Smooth muscle cell (in vitro differentiated cells): Measurements from ENCODE around the gene PSMD1. TPM values are rescaled to one million over a fixed set of nuclear protein-coding genes. Genes with fewer than 3 reads are reported as not detected.

Experiments
- DNase-seq: peaks from one replicate; lab custom pipeline; 2025; ENCODE audit not compliant: unreplicated experiment; lab: John Stamatoyannopoulos, UW
- H2AFZ ChIP-seq: fragments of 200-600 bp; sonication (generic); 2 replicates; pipeline ENCODE4 v1.6.0; 2016; ENCODE audit warnings: antibody characterized with exemption, low read depth, mild to moderate bottlenecking
- H3F3A ChIP-seq: fragments of 200-600 bp; sonication (generic); 2 replicates; pipeline ENCODE4 v1.6.0; 2017; ENCODE audit warnings: antibody characterized with exemption, low read depth
- H3K27ac ChIP-seq: fragments of 200-600 bp; sonication (generic); 2 replicates; pipeline ENCODE4 v1.5.1; 2016; ENCODE audit warnings: low read depth, mild to moderate bottlenecking
- H3K27me3 ChIP-seq: fragments of 200-600 bp; sonication (generic); 2 replicates; pipeline ENCODE4 v1.6.1; 2016; ENCODE audit warnings: low read depth, mild to moderate bottlenecking
- H3K36me3 ChIP-seq: fragments of 200-600 bp; sonication (generic); 2 replicates; pipeline ENCODE4 v1.5.1; 2016; ENCODE audit warnings: low read depth
- H3K4me1 ChIP-seq: fragments of 200-600 bp; sonication (generic); 2 replicates; pipeline ENCODE4 v1.5.1; 2016; ENCODE audit warnings: low read depth
- H3K4me2 ChIP-seq: fragments of 200-600 bp; sonication (generic); 2 replicates; pipeline ENCODE4 v1.6.0; 2016; ENCODE audit warnings: mild to moderate bottlenecking
- H3K4me3 ChIP-seq: fragments of 200-600 bp; sonication (generic); 2 replicates; pipeline ENCODE4 v1.5.1; 2016; ENCODE audit warnings: mild to moderate bottlenecking
- H3K79me2 ChIP-seq: fragments of 200-600 bp; sonication (generic); 2 replicates; pipeline ENCODE4 v1.6.0; 2016; ENCODE audit warnings: low read depth, mild to moderate bottlenecking
- H3K9ac ChIP-seq: fragments of 200-600 bp; sonication (generic); 2 replicates; pipeline ENCODE4 v1.6.0; 2016; ENCODE audit warnings: low read depth
- H3K9me3 ChIP-seq: fragments of 200-600 bp; sonication (generic); replicated peaks from 2 replicates; pipeline ENCODE4 v1.5.1; 2016; ENCODE audit warnings: low read depth
- H4K20me1 ChIP-seq: fragments of 200-600 bp; sonication (generic); 2 replicates; pipeline ENCODE4 v1.6.0; 2016; ENCODE audit warnings: low read depth
- WGBS: methylation state at CpG from one replicate; pipeline ENCODE4 v1.1.7; 2016; ENCODE audit warnings: low lambda C conversion rate; 5-methylcytosine and 5-hydroxymethylcytosine counted together
- polyA plus RNA-seq: library from polyadenylated mRNA; unstranded; fragments of >200 nt; fragmentation: Nextera tagmentation; extraction: Ambion mirVana; gene quantifications from 2 replicates; pipeline ENCODE4 v1.2.1, GENCODE V29; 2016
- total RNA-seq: library from RNA; depleted of rRNA; stranded (reverse); fragments of >200 nt; gene quantifications from 2 replicates; pipeline ENCODE4 v1.2.3, GENCODE V29; 2014
- TF ChIP-seq, protein P1 (sequence below): fragments of 200-600 bp; sonication (generic); IDR thresholded peaks from 2 replicates; pipeline ENCODE4 v1.5.1; 2017; ENCODE audit warnings: borderline replicate concordance, mild to moderate bottlenecking, antibody characterized with exemption; ENCODE audit not compliant: insufficient read depth, poor library complexity, severe bottlenecking

PSMD1 gene
- total and polyA plus RNA-seq, 2 experiments from 2014 or later: 95.7 to 99.7 TPM

- TF ChIP-seq, protein P1, sequence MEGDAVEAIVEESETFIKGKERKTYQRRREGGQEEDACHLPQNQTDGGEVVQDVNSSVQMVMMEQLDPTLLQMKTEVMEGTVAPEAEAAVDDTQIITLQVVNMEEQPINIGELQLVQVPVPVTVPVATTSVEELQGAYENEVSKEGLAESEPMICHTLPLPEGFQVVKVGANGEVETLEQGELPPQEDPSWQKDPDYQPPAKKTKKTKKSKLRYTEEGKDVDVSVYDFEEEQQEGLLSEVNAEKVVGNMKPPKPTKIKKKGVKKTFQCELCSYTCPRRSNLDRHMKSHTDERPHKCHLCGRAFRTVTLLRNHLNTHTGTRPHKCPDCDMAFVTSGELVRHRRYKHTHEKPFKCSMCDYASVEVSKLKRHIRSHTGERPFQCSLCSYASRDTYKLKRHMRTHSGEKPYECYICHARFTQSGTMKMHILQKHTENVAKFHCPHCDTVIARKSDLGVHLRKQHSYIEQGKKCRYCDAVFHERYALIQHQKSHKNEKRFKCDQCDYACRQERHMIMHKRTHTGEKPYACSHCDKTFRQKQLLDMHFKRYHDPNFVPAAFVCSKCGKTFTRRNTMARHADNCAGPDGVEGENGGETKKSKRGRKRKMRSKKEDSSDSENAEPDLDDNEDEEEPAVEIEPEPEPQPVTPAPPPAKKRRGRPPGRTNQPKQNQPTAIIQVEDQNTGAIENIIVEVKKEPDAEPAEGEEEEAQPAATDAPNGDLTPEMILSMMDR: no peak
- 88% methylated on average over 9 of the region's 9 CpGs for WGBS
- no peaks in the 10 kb centered on the region for H3K79me2 ChIP-seq
- H2AFZ ChIP-seq: no peak overlapping the region
- no peaks in the 10 kb centered on the region for H4K20me1 ChIP-seq
- no peak overlapping the region for H3K4me2 ChIP-seq
- no peaks in the 10 kb centered on the region for H3K9me3 ChIP-seq
- no peak overlapping the region for H3K27ac ChIP-seq
- H3K36me3 ChIP-seq: no peaks in the 10 kb centered on the region
- H3K4me1 ChIP-seq: no peaks in the 10 kb centered on the region
- H3K4me3 ChIP-seq: no peak overlapping the region
- DNase-seq: no peak
- no peak overlapping the region for H3K9ac ChIP-seq
- H3K27me3 ChIP-seq: peaks cover 19% of the 10 kb centered on the region
- H3F3A ChIP-seq: no peaks in the 10 kb centered on the region
Measured at GRCh38 chr2:231029563-231029962, 27.1 kb upstream of the PSMD1 start.

GRCh38 chr2:231030725-231031124, 25.9 kb upstream of the PSMD1 start:
- H3F3A ChIP-seq: no peaks in the 10 kb centered on the region
- no peak overlapping the region for H3K27ac ChIP-seq
- DNase-seq: no peak
- TF ChIP-seq, protein P1: no peak
- H3K4me3 ChIP-seq: no peak overlapping the region
- 93% methylated on average over 3 of the region's 3 CpGs for WGBS
- H4K20me1 ChIP-seq: no peaks in the 10 kb centered on the region
- no peak overlapping the region for H2AFZ ChIP-seq
- H3K4me2 ChIP-seq: no peak overlapping the region
- H3K9me3 ChIP-seq: no peaks in the 10 kb centered on the region
- no peaks in the 10 kb centered on the region for H3K36me3 ChIP-seq
- H3K9ac ChIP-seq: no peak overlapping the region
- no peaks in the 10 kb centered on the region for H3K4me1 ChIP-seq
- H3K27me3 ChIP-seq: peaks cover 30% of the 10 kb centered on the region
- no peaks in the 10 kb centered on the region for H3K79me2 ChIP-seq

DNA sequence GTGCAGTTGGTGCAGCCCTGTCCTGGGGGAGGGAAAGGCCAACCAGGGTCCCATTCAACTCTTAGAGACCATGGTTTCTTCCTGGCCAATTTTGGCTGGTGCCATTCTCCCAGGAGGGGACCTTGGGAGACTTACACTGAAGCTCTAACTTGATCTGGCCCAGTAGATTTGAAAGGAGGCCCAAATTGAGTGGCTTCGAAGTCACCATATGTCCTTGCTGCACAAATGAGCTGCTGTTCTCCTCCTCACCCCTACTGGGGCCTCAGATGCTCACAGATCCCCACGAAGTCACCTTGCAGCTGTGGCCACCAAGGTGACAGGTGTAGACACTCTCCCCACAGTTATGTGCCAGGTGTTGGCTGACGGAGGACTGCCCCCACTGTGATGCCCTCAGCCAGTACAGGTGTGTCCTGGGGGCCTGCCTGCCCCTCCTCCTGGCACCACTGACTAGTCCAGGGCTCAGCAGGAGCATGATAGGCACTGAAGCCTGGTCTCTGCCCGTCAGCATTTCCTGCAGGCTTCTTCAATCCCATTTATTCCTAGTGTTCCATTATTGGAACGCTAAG, 24.0 kb upstream of the PSMD1 start:
- no peaks in the 10 kb centered on the region for H3K4me1 ChIP-seq
- H3K36me3 ChIP-seq: no peaks in the 10 kb centered on the region
- 81% methylated on average over 5 of the region's 5 CpGs for WGBS
- H3K27me3 ChIP-seq: peaks cover 46% of the 10 kb centered on the region
- TF ChIP-seq, protein P1: no peak
- no peak overlapping the region for H3K4me2 ChIP-seq
- DNase-seq: no peak
- no peaks in the 10 kb centered on the region for H3F3A ChIP-seq
- no peaks in the 10 kb centered on the region for H4K20me1 ChIP-seq
- no peaks in the 10 kb centered on the region for H3K79me2 ChIP-seq
- H2AFZ ChIP-seq: no peak overlapping the region
- H3K9me3 ChIP-seq: no peaks in the 10 kb centered on the region
- H3K4me3 ChIP-seq: no peak overlapping the region
- no peak overlapping the region for H3K9ac ChIP-seq
- no peak overlapping the region for H3K27ac ChIP-seq
